CD4-positive, alpha-beta T cell treated with Interleukin-2 at 100 ng/mL for 4 hours (primary cell): ENCODE results near the gene DCC.

Source experiments
- DNase-seq: peaks from one replicate; pipeline ENCODE4 v3.0.0-alpha.2; 2020; ENCODE audit warnings: low spot score

DCC gene

GRCh38 chr18:52499644-52500043 is 159.6 kb downstream of the DCC start:
- no peak for DNase-seq

GRCh38 chr18:52504589-52504988 is 164.6 kb downstream of the DCC start:
- no peak for DNase-seq

- no peak for DNase-seq
Observed at GRCh38 chr18:52510139-52510538, 170.1 kb downstream of the DCC start.

- no peak for DNase-seq
Observed at GRCh38 chr18:52518086-52518485, 178.1 kb downstream of the DCC start.

- DNase-seq = no peak
Observed at GRCh38 chr18:52519021-52519420, 179.0 kb downstream of the DCC start.

GRCh38 chr18:52523566-52523965 is 183.6 kb downstream of the DCC start:
- DNase-seq = no peak

GRCh38 chr18:52531836-52532235 is 191.8 kb downstream of the DCC start:
- DNase-seq = no peak

GRCh38 chr18:52536039-52536438 is 196.0 kb downstream of the DCC start:
- no peak for DNase-seq

- no peak for DNase-seq
Observed at GRCh38 chr18:52537261-52537660, 197.3 kb downstream of the DCC start.

GRCh38 chr18:52541056-52541455 is 201.1 kb downstream of the DCC start:
- no peak for DNase-seq

GRCh38 chr18:52544086-52544485 is 204.1 kb downstream of the DCC start:
- no peak for DNase-seq

- no peak for DNase-seq
Observed at GRCh38 chr18:52546686-52547346, 206.8 kb downstream of the DCC start.

GRCh38 chr18:52553441-52553840 is 213.4 kb downstream of the DCC start:
- no peak for DNase-seq

GRCh38 chr18:52554180-52554579 is 214.2 kb downstream of the DCC start:
- DNase-seq = no peak

GRCh38 chr18:52567360-52567759 is 227.4 kb downstream of the DCC start:
- no peak for DNase-seq

- DNase-seq = no peak
Observed at GRCh38 chr18:52569492-52569891, 229.5 kb downstream of the DCC start.

GRCh38 chr18:52570975-52571374 is 231.0 kb downstream of the DCC start:
- no peak for DNase-seq

- DNase-seq = no peak
Observed at GRCh38 chr18:52572036-52573000, 232.3 kb downstream of the DCC start.

- no peak for DNase-seq
Observed at GRCh38 chr18:52577795-52578194, 237.8 kb downstream of the DCC start.

GRCh38 chr18:52582061-52582460 is 242.1 kb downstream of the DCC start:
- no peak for DNase-seq

GRCh38 chr18:52582516-52582915 is 242.5 kb downstream of the DCC start:
- DNase-seq = no peak

GRCh38 chr18:52588931-52589330 is 248.9 kb downstream of the DCC start:
- no peak for DNase-seq

GRCh38 chr18:52596748-52597435 is 256.9 kb downstream of the DCC start:
- no peak for DNase-seq
